K562 (cell line): ENCODE measurements around the gene FAM219B. TPM values are rescaled to one million over a fixed set of nuclear protein-coding genes. Genes with fewer than 3 reads are reported as not detected.

Experiments
- MEIS2 ChIP-seq: fragments of 450-650 bp; IDR thresholded peaks from 2 replicates; pipeline ENCODE4 v1.6.1; 2014; ENCODE audit warnings: mild to moderate bottlenecking; ENCODE audit not compliant: partially characterized antibody
- XRCC3 ChIP-seq: fragments of 450-650 bp; IDR thresholded peaks from 2 replicates; pipeline ENCODE4 v1.6.1; 2017; ENCODE audit warnings: mild to moderate bottlenecking, moderate library complexity
- polyA plus RNA-seq, 8 experiments: library from polyadenylated mRNA; depleted of rRNA in 4 of 8; stranded (reverse) in 5 of 8; unstranded in 3 of 8; fragments of >200 nt; fragmentation: Nextera tagmentation in 2 of 8; fragmentation: Illumina TruSeq in 1 of 8; extraction: Ambion mirVana in 2 of 8; extraction: Trizol in 1 of 8; gene quantifications; 2 replicates each; pipeline versions ENCODE4 v1.2.1 to v1.2.3, GENCODE V29; 2011 to 2014; ENCODE audit warnings: inconsistent platforms in 1 of 8, missing spikeins in 1 of 8
- total RNA-seq, 7 experiments: library from RNA; depleted of rRNA in 6 of 7; stranded (reverse); fragments of >200 nt in 6 of 7; fragmentation: Illumina TruSeq in 2 of 7; extraction: Trizol in 2 of 7; gene quantifications; 2 replicates each; pipeline versions ENCODE4 v1.2.1 to v1.2.3, GENCODE V29; 2011 to 2021; ENCODE audit warnings: low replicate concordance in 1 of 7
- TF ChIP-seq, protein P1 (sequence below): fragments of 200-600 bp; sonication (generic); IDR thresholded peaks from one replicate; pipeline ENCODE4 v1.6.1; 2012; ENCODE audit warnings: mild to moderate bottlenecking, low read depth, low read length, inconsistent platforms
- TF ChIP-seq, protein P2 (sequence below): fragments of 250-450 bp; sonication (Bioruptor Pico); IDR thresholded peaks from 2 replicates; pipeline ENCODE4 v1.8.0; 2021; ENCODE audit warnings: moderate library complexity, mild to moderate bottlenecking, inconsistent platforms
- TF ChIP-seq, protein P3 (sequence below): fragments of 250-450 bp; sonication (Bioruptor Pico); IDR thresholded peaks from 2 replicates; pipeline ENCODE4 v1.5.0; 2021
- TF ChIP-seq, protein P4 (sequence below): conservative IDR thresholded peaks from 2 replicates; pipeline ENCODE4 v1.6.1; 2011; ENCODE audit warnings: low read depth, mild to moderate bottlenecking, low read length; ENCODE audit not compliant: control insufficient read depth

Gene FAM219B
- total and polyA plus RNA-seq, 9 of the 15 experiments (the other 6 are each of a cell fraction or from before 2014, with no cell fraction given) = 6.8 to 50.4 (median 29.4) TPM

DNA sequence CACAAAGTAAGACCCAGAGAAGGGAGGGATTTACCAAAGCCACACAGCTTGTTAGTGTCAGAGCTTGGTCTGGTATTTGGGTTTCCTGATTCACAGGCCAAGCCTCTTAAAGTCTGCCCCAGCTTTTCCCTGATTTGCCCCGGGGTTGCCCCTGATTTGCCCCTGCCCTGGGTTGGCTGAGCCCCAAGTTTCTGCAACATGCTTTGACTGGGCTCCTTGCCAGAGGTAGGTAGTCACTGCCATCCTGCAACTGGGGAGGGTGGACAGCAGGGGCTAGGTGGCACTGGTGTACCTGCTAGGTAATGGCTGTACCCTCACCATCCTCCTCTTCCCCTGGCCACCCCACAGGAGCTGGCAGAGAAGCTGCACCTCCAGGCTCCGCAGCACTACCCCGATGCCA is 14.3 kb downstream of the FAM219B start (continued):
- TF ChIP-seq, protein P1, sequence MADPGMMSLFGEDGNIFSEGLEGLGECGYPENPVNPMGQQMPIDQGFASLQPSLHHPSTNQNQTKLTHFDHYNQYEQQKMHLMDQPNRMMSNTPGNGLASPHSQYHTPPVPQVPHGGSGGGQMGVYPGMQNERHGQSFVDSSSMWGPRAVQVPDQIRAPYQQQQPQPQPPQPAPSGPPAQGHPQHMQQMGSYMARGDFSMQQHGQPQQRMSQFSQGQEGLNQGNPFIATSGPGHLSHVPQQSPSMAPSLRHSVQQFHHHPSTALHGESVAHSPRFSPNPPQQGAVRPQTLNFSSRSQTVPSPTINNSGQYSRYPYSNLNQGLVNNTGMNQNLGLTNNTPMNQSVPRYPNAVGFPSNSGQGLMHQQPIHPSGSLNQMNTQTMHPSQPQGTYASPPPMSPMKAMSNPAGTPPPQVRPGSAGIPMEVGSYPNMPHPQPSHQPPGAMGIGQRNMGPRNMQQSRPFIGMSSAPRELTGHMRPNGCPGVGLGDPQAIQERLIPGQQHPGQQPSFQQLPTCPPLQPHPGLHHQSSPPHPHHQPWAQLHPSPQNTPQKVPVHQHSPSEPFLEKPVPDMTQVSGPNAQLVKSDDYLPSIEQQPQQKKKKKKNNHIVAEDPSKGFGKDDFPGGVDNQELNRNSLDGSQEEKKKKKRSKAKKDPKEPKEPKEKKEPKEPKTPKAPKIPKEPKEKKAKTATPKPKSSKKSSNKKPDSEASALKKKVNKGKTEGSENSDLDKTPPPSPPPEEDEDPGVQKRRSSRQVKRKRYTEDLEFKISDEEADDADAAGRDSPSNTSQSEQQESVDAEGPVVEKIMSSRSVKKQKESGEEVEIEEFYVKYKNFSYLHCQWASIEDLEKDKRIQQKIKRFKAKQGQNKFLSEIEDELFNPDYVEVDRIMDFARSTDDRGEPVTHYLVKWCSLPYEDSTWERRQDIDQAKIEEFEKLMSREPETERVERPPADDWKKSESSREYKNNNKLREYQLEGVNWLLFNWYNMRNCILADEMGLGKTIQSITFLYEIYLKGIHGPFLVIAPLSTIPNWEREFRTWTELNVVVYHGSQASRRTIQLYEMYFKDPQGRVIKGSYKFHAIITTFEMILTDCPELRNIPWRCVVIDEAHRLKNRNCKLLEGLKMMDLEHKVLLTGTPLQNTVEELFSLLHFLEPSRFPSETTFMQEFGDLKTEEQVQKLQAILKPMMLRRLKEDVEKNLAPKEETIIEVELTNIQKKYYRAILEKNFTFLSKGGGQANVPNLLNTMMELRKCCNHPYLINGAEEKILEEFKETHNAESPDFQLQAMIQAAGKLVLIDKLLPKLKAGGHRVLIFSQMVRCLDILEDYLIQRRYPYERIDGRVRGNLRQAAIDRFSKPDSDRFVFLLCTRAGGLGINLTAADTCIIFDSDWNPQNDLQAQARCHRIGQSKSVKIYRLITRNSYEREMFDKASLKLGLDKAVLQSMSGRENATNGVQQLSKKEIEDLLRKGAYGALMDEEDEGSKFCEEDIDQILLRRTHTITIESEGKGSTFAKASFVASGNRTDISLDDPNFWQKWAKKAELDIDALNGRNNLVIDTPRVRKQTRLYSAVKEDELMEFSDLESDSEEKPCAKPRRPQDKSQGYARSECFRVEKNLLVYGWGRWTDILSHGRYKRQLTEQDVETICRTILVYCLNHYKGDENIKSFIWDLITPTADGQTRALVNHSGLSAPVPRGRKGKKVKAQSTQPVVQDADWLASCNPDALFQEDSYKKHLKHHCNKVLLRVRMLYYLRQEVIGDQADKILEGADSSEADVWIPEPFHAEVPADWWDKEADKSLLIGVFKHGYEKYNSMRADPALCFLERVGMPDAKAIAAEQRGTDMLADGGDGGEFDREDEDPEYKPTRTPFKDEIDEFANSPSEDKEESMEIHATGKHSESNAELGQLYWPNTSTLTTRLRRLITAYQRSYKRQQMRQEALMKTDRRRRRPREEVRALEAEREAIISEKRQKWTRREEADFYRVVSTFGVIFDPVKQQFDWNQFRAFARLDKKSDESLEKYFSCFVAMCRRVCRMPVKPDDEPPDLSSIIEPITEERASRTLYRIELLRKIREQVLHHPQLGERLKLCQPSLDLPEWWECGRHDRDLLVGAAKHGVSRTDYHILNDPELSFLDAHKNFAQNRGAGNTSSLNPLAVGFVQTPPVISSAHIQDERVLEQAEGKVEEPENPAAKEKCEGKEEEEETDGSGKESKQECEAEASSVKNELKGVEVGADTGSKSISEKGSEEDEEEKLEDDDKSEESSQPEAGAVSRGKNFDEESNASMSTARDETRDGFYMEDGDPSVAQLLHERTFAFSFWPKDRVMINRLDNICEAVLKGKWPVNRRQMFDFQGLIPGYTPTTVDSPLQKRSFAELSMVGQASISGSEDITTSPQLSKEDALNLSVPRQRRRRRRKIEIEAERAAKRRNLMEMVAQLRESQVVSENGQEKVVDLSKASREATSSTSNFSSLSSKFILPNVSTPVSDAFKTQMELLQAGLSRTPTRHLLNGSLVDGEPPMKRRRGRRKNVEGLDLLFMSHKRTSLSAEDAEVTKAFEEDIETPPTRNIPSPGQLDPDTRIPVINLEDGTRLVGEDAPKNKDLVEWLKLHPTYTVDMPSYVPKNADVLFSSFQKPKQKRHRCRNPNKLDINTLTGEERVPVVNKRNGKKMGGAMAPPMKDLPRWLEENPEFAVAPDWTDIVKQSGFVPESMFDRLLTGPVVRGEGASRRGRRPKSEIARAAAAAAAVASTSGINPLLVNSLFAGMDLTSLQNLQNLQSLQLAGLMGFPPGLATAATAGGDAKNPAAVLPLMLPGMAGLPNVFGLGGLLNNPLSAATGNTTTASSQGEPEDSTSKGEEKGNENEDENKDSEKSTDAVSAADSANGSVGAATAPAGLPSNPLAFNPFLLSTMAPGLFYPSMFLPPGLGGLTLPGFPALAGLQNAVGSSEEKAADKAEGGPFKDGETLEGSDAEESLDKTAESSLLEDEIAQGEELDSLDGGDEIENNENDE = no peak
- no peak for TF ChIP-seq MEIS2
- TF ChIP-seq, protein P2, sequence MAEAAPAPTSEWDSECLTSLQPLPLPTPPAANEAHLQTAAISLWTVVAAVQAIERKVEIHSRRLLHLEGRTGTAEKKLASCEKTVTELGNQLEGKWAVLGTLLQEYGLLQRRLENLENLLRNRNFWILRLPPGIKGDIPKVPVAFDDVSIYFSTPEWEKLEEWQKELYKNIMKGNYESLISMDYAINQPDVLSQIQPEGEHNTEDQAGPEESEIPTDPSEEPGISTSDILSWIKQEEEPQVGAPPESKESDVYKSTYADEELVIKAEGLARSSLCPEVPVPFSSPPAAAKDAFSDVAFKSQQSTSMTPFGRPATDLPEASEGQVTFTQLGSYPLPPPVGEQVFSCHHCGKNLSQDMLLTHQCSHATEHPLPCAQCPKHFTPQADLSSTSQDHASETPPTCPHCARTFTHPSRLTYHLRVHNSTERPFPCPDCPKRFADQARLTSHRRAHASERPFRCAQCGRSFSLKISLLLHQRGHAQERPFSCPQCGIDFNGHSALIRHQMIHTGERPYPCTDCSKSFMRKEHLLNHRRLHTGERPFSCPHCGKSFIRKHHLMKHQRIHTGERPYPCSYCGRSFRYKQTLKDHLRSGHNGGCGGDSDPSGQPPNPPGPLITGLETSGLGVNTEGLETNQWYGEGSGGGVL = no peak
- TF ChIP-seq, protein P3, sequence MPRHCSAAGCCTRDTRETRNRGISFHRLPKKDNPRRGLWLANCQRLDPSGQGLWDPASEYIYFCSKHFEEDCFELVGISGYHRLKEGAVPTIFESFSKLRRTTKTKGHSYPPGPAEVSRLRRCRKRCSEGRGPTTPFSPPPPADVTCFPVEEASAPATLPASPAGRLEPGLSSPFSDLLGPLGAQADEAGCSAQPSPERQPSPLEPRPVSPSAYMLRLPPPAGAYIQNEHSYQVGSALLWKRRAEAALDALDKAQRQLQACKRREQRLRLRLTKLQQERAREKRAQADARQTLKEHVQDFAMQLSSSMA (CRISPR knock-in tag) = no peak
- TF ChIP-seq, protein P4, sequence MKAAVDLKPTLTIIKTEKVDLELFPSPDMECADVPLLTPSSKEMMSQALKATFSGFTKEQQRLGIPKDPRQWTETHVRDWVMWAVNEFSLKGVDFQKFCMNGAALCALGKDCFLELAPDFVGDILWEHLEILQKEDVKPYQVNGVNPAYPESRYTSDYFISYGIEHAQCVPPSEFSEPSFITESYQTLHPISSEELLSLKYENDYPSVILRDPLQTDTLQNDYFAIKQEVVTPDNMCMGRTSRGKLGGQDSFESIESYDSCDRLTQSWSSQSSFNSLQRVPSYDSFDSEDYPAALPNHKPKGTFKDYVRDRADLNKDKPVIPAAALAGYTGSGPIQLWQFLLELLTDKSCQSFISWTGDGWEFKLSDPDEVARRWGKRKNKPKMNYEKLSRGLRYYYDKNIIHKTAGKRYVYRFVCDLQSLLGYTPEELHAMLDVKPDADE = no peak
- TF ChIP-seq XRCC3 = no peak
